Ishikawa (cell line): ENCODE measurements around the gene SPSB4.

Experiments
- CEBPB ChIP-seq: IDR thresholded peaks from 2 replicates; pipeline ENCODE4 v1.6.1; 2012
- CREB1 ChIP-seq: IDR thresholded peaks from 2 replicates; pipeline ENCODE4 v1.6.1; 2012; ENCODE audit warnings: low read depth
- EGR1 ChIP-seq: IDR thresholded peaks from 2 replicates; pipeline ENCODE4 v1.6.1; 2012
- EP300 ChIP-seq: IDR thresholded peaks from 2 replicates; pipeline ENCODE4 v1.6.1; 2012; ENCODE audit warnings: borderline replicate concordance
- FOXM1 ChIP-seq: IDR thresholded peaks from 2 replicates; pipeline ENCODE4 v1.6.1; 2012; ENCODE audit warnings: low read depth, borderline replicate concordance
- NFIC ChIP-seq: IDR thresholded peaks from 2 replicates; pipeline ENCODE4 v1.6.1; 2012
- RAD21 ChIP-seq: IDR thresholded peaks from 2 replicates; pipeline ENCODE4 v1.6.1; 2012; ENCODE audit warnings: low read depth
- TAF1 ChIP-seq: IDR thresholded peaks from 2 replicates; pipeline ENCODE4 v1.6.1; 2012; ENCODE audit warnings: low read depth, mild to moderate bottlenecking
- TCF12 ChIP-seq: IDR thresholded peaks from 2 replicates; pipeline ENCODE4 v1.6.1; 2012; ENCODE audit warnings: low read depth
- TEAD4 ChIP-seq: IDR thresholded peaks from 2 replicates; pipeline ENCODE4 v1.6.1; 2012
- YY1 ChIP-seq: IDR thresholded peaks from 2 replicates; pipeline ENCODE4 v1.6.1; 2012; ENCODE audit warnings: low read depth
- ZBTB7A ChIP-seq: IDR thresholded peaks from 2 replicates; pipeline ENCODE4 v1.6.1; 2012; ENCODE audit warnings: low read depth
- TF ChIP-seq, protein P1 (sequence below): IDR thresholded peaks from 2 replicates; pipeline ENCODE4 v1.6.1; 2012
- TF ChIP-seq, protein P2 (sequence below): IDR thresholded peaks from 2 replicates; pipeline ENCODE4 v1.6.1; 2012; ENCODE audit warnings: low read depth, mild to moderate bottlenecking
- TF ChIP-seq, protein P3 (sequence below): IDR thresholded peaks from 2 replicates; pipeline ENCODE4 v1.6.1; 2012

SPSB4 gene

DNA sequence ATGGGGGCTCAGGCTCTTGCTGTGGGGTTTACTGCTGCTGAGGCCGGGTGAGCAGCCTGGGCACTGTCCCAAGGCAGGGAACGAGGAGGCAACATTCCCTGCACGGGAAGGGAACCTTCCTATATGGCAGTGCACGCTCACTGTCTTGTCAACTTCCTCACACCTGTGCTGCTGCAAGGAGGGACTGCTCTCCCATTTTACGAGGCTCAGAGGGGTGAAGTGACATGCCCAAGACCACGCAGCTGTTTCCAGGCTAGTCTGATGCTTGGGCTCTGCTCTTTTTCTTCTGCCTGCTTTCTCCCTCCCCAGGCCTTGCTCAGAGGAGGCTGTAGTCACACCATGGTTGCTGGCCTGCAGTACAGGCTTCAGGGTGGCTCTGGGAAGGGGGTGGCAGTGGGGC lies 41.5 kb downstream of the SPSB4 start:
- TF ChIP-seq CEBPB: no peak
- no peak for TF ChIP-seq FOXM1
- TF ChIP-seq, protein P1, sequence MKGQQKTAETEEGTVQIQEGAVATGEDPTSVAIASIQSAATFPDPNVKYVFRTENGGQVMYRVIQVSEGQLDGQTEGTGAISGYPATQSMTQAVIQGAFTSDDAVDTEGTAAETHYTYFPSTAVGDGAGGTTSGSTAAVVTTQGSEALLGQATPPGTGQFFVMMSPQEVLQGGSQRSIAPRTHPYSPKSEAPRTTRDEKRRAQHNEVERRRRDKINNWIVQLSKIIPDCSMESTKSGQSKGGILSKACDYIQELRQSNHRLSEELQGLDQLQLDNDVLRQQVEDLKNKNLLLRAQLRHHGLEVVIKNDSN: no peak
- TF ChIP-seq TAF1: no peak
- TF ChIP-seq, protein P2, sequence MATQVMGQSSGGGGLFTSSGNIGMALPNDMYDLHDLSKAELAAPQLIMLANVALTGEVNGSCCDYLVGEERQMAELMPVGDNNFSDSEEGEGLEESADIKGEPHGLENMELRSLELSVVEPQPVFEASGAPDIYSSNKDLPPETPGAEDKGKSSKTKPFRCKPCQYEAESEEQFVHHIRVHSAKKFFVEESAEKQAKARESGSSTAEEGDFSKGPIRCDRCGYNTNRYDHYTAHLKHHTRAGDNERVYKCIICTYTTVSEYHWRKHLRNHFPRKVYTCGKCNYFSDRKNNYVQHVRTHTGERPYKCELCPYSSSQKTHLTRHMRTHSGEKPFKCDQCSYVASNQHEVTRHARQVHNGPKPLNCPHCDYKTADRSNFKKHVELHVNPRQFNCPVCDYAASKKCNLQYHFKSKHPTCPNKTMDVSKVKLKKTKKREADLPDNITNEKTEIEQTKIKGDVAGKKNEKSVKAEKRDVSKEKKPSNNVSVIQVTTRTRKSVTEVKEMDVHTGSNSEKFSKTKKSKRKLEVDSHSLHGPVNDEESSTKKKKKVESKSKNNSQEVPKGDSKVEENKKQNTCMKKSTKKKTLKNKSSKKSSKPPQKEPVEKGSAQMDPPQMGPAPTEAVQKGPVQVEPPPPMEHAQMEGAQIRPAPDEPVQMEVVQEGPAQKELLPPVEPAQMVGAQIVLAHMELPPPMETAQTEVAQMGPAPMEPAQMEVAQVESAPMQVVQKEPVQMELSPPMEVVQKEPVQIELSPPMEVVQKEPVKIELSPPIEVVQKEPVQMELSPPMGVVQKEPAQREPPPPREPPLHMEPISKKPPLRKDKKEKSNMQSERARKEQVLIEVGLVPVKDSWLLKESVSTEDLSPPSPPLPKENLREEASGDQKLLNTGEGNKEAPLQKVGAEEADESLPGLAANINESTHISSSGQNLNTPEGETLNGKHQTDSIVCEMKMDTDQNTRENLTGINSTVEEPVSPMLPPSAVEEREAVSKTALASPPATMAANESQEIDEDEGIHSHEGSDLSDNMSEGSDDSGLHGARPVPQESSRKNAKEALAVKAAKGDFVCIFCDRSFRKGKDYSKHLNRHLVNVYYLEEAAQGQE: no peak
- TF ChIP-seq EGR1: no peak
- no peak for TF ChIP-seq NFIC
- TF ChIP-seq RAD21: no peak
- no peak for TF ChIP-seq TEAD4
- TF ChIP-seq TCF12: no peak
- no peak for TF ChIP-seq ZBTB7A
- TF ChIP-seq EP300: no peak
- TF ChIP-seq, protein P3, sequence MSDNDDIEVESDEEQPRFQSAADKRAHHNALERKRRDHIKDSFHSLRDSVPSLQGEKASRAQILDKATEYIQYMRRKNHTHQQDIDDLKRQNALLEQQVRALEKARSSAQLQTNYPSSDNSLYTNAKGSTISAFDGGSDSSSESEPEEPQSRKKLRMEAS: no peak
- TF ChIP-seq CREB1: no peak
- TF ChIP-seq YY1: no peak

DNA sequence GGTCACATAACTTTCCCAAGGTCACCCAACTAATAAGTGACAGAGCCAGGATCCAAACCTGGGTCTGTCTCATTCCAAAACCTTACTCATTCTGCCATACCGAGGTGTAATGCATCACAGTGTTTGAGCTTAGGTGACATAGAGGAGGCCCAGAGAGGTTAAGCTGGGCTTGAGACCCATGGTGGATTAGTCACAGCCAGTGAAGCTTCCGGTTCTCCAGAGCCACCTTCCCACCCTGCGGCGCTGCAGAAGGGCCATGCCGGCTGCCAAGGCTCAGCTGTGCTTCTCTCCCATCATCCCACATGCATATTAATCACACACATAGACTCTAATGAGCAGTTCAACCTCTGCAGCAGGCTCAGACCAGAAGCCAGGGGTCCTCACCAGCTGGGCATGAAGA lies 42.2 kb downstream of the SPSB4 start:
- TF ChIP-seq ZBTB7A: no peak

DNA sequence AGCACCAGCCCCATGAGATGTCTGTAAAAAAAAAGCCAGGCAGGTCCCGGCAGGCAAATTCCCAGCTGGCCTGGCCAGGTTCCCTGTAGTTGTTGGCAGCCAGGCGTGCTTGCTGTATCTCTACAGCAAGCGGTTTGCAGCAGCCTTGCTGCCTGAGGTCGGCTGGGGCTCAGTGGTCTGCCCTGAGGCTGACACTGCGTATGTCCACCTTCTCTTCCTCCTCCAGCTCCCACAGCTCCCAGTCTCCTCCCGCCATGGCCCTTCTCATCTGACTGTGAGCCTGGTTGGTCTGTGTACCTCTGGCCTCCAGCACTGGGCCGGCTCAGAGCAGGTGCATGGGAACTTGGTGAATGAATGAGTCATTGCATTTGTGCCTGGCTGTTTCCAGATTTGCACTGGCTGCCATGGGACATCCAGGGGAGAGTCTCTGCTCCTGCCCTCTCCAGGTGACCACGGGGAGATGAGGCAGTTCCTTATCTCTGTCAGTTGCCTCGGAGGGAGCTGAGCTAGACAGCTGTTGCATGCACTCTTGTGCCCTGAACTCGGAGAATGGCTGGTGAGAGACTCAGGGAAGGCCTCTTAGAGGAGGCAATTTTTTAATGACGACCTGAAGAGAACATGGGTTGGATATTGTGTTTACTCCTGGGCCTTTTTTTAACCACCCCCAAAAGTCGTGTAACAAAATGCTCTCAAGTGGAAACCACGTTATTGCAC lies 43.0 kb downstream of the SPSB4 start:
- no peak for TF ChIP-seq TCF12
- TF ChIP-seq, protein P1: no peak
- TF ChIP-seq, protein P2: no peak
- no peak for TF ChIP-seq ZBTB7A
- no peak for TF ChIP-seq EP300
- TF ChIP-seq EGR1: no peak
- TF ChIP-seq YY1: no peak
- no peak for TF ChIP-seq TAF1
- TF ChIP-seq TEAD4: no peak
- no peak for TF ChIP-seq RAD21
- TF ChIP-seq NFIC: no peak
- TF ChIP-seq, protein P3: no peak
- no peak for TF ChIP-seq CREB1
- TF ChIP-seq FOXM1: no peak
- TF ChIP-seq CEBPB: no peak

DNA sequence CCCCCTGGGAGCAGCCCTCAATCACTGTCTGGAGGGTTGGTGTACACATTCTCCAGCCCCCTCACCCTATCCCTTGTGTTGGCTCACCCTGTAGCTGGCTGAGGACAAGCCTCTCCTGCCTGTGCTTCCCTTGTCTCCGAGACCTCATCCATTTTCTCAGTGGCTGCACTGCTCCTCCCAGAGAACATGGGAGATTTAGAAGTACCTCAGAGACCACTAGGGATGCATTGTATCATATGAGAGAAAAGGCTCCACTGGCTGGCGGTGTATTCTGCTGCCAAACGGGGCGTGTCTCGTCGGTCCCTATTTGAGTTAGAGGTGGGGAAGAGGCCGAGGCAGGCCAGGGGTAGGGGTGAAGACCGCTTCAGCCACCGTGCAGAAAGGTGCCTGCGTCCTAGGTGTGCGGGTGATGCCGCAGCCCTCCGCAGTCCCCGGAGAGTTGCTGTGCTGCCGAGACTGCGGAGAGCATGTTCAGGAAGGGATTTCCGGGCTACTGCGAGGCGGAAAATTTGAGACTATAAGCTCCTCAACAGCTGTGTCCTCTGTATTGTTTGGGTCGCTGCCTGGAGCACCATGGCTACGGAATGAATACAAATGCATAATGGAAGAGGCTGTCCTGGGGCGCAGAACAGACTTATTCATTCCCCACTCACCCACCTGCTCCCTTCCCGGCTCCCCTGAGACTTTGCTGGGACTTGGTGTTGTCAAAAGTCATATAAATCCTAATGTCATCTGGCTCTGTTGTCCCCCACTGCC lies 43.8 kb downstream of the SPSB4 start:
- TF ChIP-seq EP300 (no peak), TCF12 (no peak), CREB1 (no peak), FOXM1 (no peak), EGR1 (no peak), ZBTB7A (no peak), TAF1 (no peak), CEBPB (no peak), NFIC (no peak), RAD21 (no peak), YY1 (no peak), TEAD4 (no peak)
- TF ChIP-seq, protein P3: no peak
- TF ChIP-seq, protein P2: no peak
- TF ChIP-seq, protein P1: no peak
